OCI-LY7 (cell line): ENCODE measurements around the gene ZNF213. TPM values are rescaled to one million over a fixed set of nuclear protein-coding genes. Genes with fewer than 3 reads are reported as not detected.

ENCODE experiments used
- BruUV-seq: library from RNA; stranded (reverse); fragments of 400-500 nt; replicated peaks from 2 replicates; lab custom pipeline; 2021; lab: Mats Ljungman, UMichigan
- CTCF ChIA-PET: fragments of 300-600 bp; sonication (Branson Sonifier 250); formaldehyde crosslinking; loops from one replicate; lab custom pipeline; 2022; ENCODE audit warnings: antibody characterized with exemption; ENCODE audit not compliant: unreplicated experiment; lab: Charles Lee
- POLR2A ChIA-PET: fragments of 300-600 bp; sonication (Branson Sonifier 250); formaldehyde crosslinking; loops from one replicate; lab custom pipeline; 2022; ENCODE audit warnings: antibody characterized with exemption; lab: Charles Lee
- DNase-seq: peaks from one replicate; pipeline ENCODE4 v3.0.0-alpha.2; 2015; ENCODE audit warnings: low spot score
- H2AFZ ChIP-seq: fragments of 200-600 bp; sonication (generic), shearing (Covaris generic); 2 replicates; pipeline ENCODE4 v1.6.1; 2014; ENCODE audit warnings: mild to moderate bottlenecking, antibody characterized with exemption, low read length, moderate library complexity
- H3K27ac ChIP-seq: fragments of 200-600 bp; sonication (generic); 2 replicates; pipeline ENCODE4 v1.5.1; 2014; ENCODE audit warnings: mixed run types, low read depth, mild to moderate bottlenecking, moderate library complexity, low read length, inconsistent platforms; ENCODE audit not compliant: poor library complexity, severe bottlenecking
- H3K36me3 ChIP-seq: fragments of 200-600 bp; sonication (generic); 2 replicates; pipeline ENCODE4 v1.6.1; 2014; ENCODE audit warnings: mild to moderate bottlenecking, antibody characterized with exemption, low read length, moderate library complexity, mixed read lengths; ENCODE audit not compliant: insufficient read depth
- H3K4me1 ChIP-seq: fragments of 200-600 bp; sonication (generic); 2 replicates; pipeline ENCODE4 v1.5.1; 2014; ENCODE audit warnings: mild to moderate bottlenecking, low read length; ENCODE audit not compliant: insufficient read depth, poor library complexity, severe bottlenecking
- H3K4me2 ChIP-seq: fragments of 200-600 bp; sonication (generic); 2 replicates; pipeline ENCODE4 v1.6.1; 2014; ENCODE audit warnings: mild to moderate bottlenecking, low read length
- H3K4me3 ChIP-seq: fragments of 200-600 bp; sonication (generic); 2 replicates; pipeline ENCODE4 v1.5.1; 2014; ENCODE audit warnings: mild to moderate bottlenecking, low read depth, low read length; ENCODE audit not compliant: poor library complexity, severe bottlenecking
- H3K79me2 ChIP-seq: fragments of 200-600 bp; sonication (generic); 2 replicates; pipeline ENCODE4 v1.6.1; 2016; ENCODE audit warnings: low read depth, mild to moderate bottlenecking, low read length, moderate library complexity, mixed read lengths; ENCODE audit not compliant: insufficient read depth
- H3K9me2 ChIP-seq: fragments of 200-600 bp; sonication (generic); 2 replicates; pipeline ENCODE4 v1.6.1; 2016; ENCODE audit warnings: mild to moderate bottlenecking, low read length, mixed read lengths; ENCODE audit not compliant: insufficient read depth
- H3K9me3 ChIP-seq: fragments of 200-600 bp; sonication (generic); 2 replicates; pipeline ENCODE4 v1.6.1; 2014; ENCODE audit warnings: mild to moderate bottlenecking, mixed run types, low read length, mixed read lengths
- H4K20me1 ChIP-seq: fragments of 200-600 bp; sonication (generic); 2 replicates; pipeline ENCODE4 v1.6.1; 2014; ENCODE audit warnings: mild to moderate bottlenecking, antibody characterized with exemption, low read length, moderate library complexity, mixed read lengths; ENCODE audit not compliant: insufficient read depth
- EZH2phosphoT487 ChIP-seq: fragments of 200-600 bp; sonication (generic); IDR thresholded peaks from 2 replicates; pipeline ENCODE4 v1.6.1; 2018; ENCODE audit warnings: low read depth, borderline replicate concordance, mild to moderate bottlenecking, mixed run types, antibody characterized with exemption, low read length, moderate library complexity, mixed read lengths
- intact Hi-C: fragments of 100-400 bp; cut with micrococcal nuclease; formaldehyde crosslinking; loops from one replicate; pipeline ENCODE4 v1.10.0; 2022; ENCODE audit not compliant: unreplicated experiment
- total RNA-seq, 2 experiments: library from RNA; depleted of rRNA in 1 of 2; stranded (reverse); fragments of >200 nt in 1 of 2; shearing (Covaris generic) in 1 of 2; gene quantifications; 2 replicates each; pipeline ENCODE4 v1.2.3, GENCODE V29; 2014 to 2022
- TF ChIP-seq, protein P1 (sequence below): fragments of 200-600 bp; sonication (generic); conservative IDR thresholded peaks from 2 replicates; pipeline ENCODE4 v1.5.1; 2014; ENCODE audit warnings: mild to moderate bottlenecking, antibody characterized with exemption, low read length, moderate library complexity, mixed read lengths

The ZNF213 gene
- total RNA-seq, 2 experiments from 2014 or later = 3.4 to 9.1 TPM

DNA sequence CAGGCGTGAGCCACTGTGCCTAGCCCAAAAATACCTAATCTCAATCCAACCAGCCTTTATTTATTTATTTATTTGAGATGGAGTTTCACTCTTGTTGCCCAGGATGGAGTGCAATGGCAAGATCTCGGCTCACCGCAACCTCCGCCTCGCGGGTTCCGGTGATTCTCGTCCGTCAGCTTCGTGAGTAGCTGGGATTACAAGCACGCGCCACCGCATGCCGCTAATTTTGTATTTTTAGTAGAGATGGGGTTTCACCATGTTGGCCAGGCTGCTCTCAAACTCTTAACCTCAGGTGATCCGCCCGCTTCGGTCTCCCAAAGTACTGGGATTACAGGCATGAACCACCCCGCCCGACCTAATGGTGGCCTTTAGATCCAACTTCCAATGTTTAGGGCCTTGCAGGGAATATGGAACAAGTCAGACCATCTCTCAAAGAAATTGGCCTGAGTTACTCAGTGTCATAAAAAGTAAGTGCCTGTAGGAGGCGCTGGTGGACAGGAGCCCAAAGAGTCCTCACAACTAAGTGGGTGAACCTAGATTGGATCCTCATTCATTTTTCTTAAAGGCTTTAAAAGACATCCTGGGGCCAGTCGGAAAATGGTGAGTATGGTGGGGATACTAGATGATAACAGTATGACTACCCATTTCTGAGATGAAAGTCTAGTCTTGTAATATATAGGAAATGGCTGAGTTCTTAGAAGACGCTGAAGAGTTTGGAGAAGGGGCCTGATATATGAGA is 40.4 kb upstream of the ZNF213 start:
- Histone ChIP-seq H3K4me3 (no peak overlapping the region), H3K27ac (no peak overlapping the region), H3K9me3 (no peaks in the 10 kb centered on the region), H3K9me2 (no peaks in the 10 kb centered on the region), H2AFZ (no peak overlapping the region), H4K20me1 (no peaks in the 10 kb centered on the region), H3K4me2 (no peak overlapping the region), H3K36me3 (no peaks in the 10 kb centered on the region), H3K4me1 (peaks cover 26% of the 10 kb centered on the region), H3K79me2 (no peaks in the 10 kb centered on the region)
- peak; percentile 62 for DNase-seq
- ChIA-PET CTCF (no interaction called here), POLR2A (interaction anchor here (1.1 kb wide), 1 partner anchor 40 kb away, joined by 3 read pairs; the partner anchor contains the start of gene ZNF213)
- TF ChIP-seq, protein P1, sequence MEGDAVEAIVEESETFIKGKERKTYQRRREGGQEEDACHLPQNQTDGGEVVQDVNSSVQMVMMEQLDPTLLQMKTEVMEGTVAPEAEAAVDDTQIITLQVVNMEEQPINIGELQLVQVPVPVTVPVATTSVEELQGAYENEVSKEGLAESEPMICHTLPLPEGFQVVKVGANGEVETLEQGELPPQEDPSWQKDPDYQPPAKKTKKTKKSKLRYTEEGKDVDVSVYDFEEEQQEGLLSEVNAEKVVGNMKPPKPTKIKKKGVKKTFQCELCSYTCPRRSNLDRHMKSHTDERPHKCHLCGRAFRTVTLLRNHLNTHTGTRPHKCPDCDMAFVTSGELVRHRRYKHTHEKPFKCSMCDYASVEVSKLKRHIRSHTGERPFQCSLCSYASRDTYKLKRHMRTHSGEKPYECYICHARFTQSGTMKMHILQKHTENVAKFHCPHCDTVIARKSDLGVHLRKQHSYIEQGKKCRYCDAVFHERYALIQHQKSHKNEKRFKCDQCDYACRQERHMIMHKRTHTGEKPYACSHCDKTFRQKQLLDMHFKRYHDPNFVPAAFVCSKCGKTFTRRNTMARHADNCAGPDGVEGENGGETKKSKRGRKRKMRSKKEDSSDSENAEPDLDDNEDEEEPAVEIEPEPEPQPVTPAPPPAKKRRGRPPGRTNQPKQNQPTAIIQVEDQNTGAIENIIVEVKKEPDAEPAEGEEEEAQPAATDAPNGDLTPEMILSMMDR = peak; percentile 89
- TF ChIP-seq EZH2phosphoT487 = no peak
- BruUV-seq = no TSS peak
- intact Hi-C loops = loop anchor here (1.0 kb wide), 1 partner anchor 35 kb away; no protein-coding TSS in a partner anchor

DNA sequence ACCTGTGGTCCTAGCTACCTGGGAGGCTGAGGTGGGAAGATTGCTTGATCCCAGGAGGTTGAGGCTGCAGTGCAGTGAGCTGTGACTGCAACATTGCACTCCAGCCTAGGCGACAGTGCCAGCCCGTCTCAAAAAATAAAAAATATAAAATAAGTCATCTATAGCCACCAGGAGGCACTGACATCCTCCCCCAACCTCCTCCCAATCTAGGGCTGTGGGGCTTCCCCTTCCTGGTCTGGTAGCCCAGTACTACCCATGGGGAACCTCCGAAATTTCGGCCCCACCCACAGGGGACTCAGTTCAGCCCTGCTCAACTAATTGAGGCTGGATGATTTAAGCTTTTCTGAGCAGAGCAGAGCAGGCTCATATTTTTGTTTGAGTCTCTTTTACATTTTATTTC is 39.0 kb upstream of the ZNF213 start:
- peak overlapping the region; percentile 33; the same call in 1 of the 2 replicates for H2AFZ ChIP-seq
- H3K36me3 ChIP-seq = no peaks in the 10 kb centered on the region
- peak; percentile 77 for DNase-seq
- no peak for TF ChIP-seq EZH2phosphoT487
- TF ChIP-seq, protein P1 = peak; percentile 71
- no peak overlapping the region for H3K4me3 ChIP-seq
- CTCF ChIA-PET = interaction anchor here (0.6 to 0.7 kb wide), 2 partner anchors 34 to 148 kb away, joined by 3 read pairs; no protein-coding TSS in a partner anchor
- peaks cover 39% of the 10 kb centered on the region for H3K4me1 ChIP-seq
- H3K27ac ChIP-seq = no peak overlapping the region
- intact Hi-C loops = no loop called here
- H3K4me2 ChIP-seq = 0 out of 2 replicates have a peak overlapping the region, but pooled peaks have one; percentile 37
- BruUV-seq = no TSS peak
- H4K20me1 ChIP-seq = no peaks in the 10 kb centered on the region
- POLR2A ChIA-PET = no interaction called here
- no peaks in the 10 kb centered on the region for H3K79me2 ChIP-seq
- H3K9me3 ChIP-seq = no peaks in the 10 kb centered on the region
- H3K9me2 ChIP-seq = no peaks in the 10 kb centered on the region

DNA sequence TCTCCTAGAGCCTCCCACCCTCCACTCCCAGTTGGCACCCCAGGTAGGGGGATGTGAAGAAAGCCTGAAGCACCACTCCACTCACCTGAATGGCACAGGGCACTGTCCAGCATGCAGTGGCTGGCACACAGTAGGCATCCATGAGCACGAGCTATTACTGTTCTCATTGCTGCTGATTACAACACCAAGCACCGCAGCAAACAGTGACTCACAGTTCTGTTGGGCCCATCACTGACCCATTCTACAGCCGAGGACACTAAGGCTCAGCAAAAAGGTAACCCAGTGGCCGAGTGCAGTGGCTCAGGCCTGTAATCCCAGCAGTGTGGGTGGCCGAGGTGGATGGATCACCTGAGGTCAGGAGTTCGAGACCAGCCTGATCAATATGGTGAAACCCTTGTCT is 38.5 kb upstream of the ZNF213 start:
- Histone ChIP-seq H3K4me1 (peaks cover 44% of the 10 kb centered on the region), H4K20me1 (no peaks in the 10 kb centered on the region), H2AFZ (peak overlapping the region; percentile 33; the same call in 1 of the 2 replicates), H3K36me3 (no peaks in the 10 kb centered on the region), H3K4me2 (no peak overlapping the region), H3K9me2 (no peaks in the 10 kb centered on the region), H3K27ac (no peak overlapping the region), H3K79me2 (no peaks in the 10 kb centered on the region), H3K9me3 (no peaks in the 10 kb centered on the region), H3K4me3 (no peak overlapping the region)
- intact Hi-C loops = no loop called here
- ChIA-PET POLR2A (no interaction called here), CTCF (interaction anchor here (0.6 kb wide), 1 partner anchor 148 kb away, joined by 3 read pairs; no protein-coding TSS in a partner anchor)
- BruUV-seq = no TSS peak
- DNase-seq = no peak
- TF ChIP-seq, protein P1 = no peak
- no peak for TF ChIP-seq EZH2phosphoT487
